OCI-LY3 (cell line): ENCODE measurements around the gene SH3PXD2A.
A peak's percentile ranks its signal among the peaks of the same experiment; 100 is the strongest.

Experiments used
- CTCF ChIP-seq: fragments of 200-600, 300-600 bp; sonication (generic); IDR thresholded peaks from 2 replicates; pipeline ENCODE4 v1.5.1; 2014; ENCODE audit warnings: antibody characterized with exemption, low read length, low read depth
- EZH2phosphoT487 ChIP-seq: fragments of 200-600 bp; shearing (Covaris generic); IDR thresholded peaks from 2 replicates; pipeline ENCODE4 v1.6.1; 2018; ENCODE audit warnings: antibody characterized with exemption, mixed run types, low read depth

- TF ChIP-seq CTCF (peak; percentile 54), EZH2phosphoT487 (no peak)
These were observed 102.6 kb downstream of the SH3PXD2A start for GRCh38 chr10:103752680-103753248.
